Upper lobe of left lung (tissue), 4 donors: ENCODE results near the gene TNS1.

Experiments
- EP300 ChIP-seq, 4 donors: sonication (generic); formaldehyde crosslinking; IDR thresholded peaks; one replicate each; pipeline ENCODE4 v1.5.1; 2017; ENCODE audit warnings: antibody characterized with exemption in 4 of 4, control low read depth in 2 of 4
- POLR2A ChIP-seq, 4 donors: fragments of 450-650 bp; IDR thresholded peaks; one replicate each; pipeline ENCODE4 v1.5.1; 2016 to 2017; ENCODE audit warnings: antibody characterized with exemption in 4 of 4, mild to moderate bottlenecking in 2 of 4
- POLR2AphosphoS5 ChIP-seq, 2 donors: sonication (generic); formaldehyde crosslinking; IDR thresholded peaks; one replicate each; pipeline ENCODE4 v1.5.1; 2017; ENCODE audit warnings: antibody characterized with exemption in 2 of 2
- TF ChIP-seq, protein P1 (sequence below), 6 experiments: fragments of 450-650 bp in 4 of 6; fragments of 200-600 bp in 2 of 6; sonication (generic) in 2 of 6; IDR thresholded peaks; one replicate each; pipeline ENCODE4 v1.5.1; 2016 to 2019; ENCODE audit warnings: antibody characterized with exemption in 6 of 6

DNA sequence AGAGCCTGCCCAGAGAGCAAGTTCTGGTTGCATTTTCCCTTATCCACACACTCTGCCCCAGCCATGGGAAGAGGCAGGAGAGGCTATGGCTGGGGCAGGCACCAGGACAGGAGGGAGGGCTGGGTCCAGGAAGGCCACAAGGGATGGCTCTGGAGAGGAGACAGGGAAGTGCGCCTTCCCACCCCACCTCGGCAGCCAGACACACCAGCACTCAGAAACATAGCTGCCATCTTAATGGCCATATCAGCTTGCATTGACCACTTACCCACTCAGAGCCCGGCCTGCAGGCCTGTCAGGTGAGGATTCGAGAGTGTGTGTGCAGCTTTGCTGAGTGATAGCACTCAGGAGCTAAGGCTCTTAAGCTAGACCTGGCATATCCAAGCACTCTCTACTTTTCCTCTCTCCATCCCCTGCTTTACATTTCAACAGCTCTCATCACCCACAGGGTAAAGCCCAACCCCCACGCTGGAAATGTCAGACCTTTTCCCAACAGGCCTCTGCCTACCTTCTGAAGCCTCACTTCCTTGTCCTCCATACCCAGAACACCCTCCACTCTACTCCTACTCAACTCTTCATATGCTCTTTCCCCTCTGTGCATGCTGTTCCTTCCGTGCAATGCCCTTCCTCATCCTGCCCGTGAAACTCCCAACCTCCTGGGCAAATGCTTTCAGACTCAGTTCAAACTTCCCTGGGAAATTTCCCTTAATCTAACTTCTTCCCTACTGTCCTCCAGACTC lies 147.9 kb downstream of the TNS1 start:
- TF ChIP-seq, protein P1, sequence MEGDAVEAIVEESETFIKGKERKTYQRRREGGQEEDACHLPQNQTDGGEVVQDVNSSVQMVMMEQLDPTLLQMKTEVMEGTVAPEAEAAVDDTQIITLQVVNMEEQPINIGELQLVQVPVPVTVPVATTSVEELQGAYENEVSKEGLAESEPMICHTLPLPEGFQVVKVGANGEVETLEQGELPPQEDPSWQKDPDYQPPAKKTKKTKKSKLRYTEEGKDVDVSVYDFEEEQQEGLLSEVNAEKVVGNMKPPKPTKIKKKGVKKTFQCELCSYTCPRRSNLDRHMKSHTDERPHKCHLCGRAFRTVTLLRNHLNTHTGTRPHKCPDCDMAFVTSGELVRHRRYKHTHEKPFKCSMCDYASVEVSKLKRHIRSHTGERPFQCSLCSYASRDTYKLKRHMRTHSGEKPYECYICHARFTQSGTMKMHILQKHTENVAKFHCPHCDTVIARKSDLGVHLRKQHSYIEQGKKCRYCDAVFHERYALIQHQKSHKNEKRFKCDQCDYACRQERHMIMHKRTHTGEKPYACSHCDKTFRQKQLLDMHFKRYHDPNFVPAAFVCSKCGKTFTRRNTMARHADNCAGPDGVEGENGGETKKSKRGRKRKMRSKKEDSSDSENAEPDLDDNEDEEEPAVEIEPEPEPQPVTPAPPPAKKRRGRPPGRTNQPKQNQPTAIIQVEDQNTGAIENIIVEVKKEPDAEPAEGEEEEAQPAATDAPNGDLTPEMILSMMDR (IDR thresholded peaks at IDR 0.05) = no peak
- TF ChIP-seq POLR2A (IDR thresholded peaks at IDR 0.05) (no peak), POLR2AphosphoS5 (IDR thresholded peaks at IDR 0.05) (no peak), EP300 (IDR thresholded peaks at IDR 0.05) (no peak)
